ENCODE measurements around the gene NHERF1. TPM values are rescaled to one million over a fixed set of nuclear protein-coding genes. Genes with fewer than 3 reads are reported as not detected.

Gene NHERF1
- total RNA-seq, 1 donor from 2014 or later, result 5.2 TPM

DNA sequence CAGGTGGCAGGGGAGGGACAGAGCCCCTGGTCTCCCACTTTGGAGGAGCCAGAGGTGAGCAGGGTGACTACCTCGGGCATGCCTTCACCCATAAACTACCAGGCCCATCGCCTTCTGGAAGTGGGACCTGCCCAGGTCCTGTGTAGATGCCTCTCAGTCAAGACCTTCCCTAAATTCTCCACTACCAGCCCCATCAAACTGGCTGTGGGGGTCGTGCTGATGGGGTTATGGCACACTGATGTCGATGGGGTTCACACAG lies 17.2 kb upstream of the NHERF1 start:
- Histone ChIP-seq H3K27me3 (ENCODE audit: control insufficient read depth in 3 of 3, insufficient read depth in 3 of 3, low read length in 3 of 3) (peaks cover 31 to 53% (median 42%) of the 10 kb centered on the region in 3 donors), H3K4me3 (ENCODE audit: low read length in 3 of 3) (no peak overlapping the region), H3K9ac (ENCODE audit: low read depth in 1 of 3, low read length in 3 of 3) (no peak overlapping the region), H3K27ac (ENCODE audit: low read depth, low read length) (no peak overlapping the region), H3K36me3 (ENCODE audit: control insufficient read depth in 3 of 3, insufficient read depth in 3 of 3, low read length in 3 of 3) (no peaks in the 10 kb centered on the region), H3K4me1 (ENCODE audit: control insufficient read depth in 3 of 3, insufficient read depth in 3 of 3, low read length in 3 of 3) (peaks cover 0 to 4% (median 1%) of the 10 kb centered on the region in 3 donors), H3K9me3 (ENCODE audit: control insufficient read depth in 3 of 3, low read length in 3 of 3) (no peaks in the 10 kb centered on the region)

DNA sequence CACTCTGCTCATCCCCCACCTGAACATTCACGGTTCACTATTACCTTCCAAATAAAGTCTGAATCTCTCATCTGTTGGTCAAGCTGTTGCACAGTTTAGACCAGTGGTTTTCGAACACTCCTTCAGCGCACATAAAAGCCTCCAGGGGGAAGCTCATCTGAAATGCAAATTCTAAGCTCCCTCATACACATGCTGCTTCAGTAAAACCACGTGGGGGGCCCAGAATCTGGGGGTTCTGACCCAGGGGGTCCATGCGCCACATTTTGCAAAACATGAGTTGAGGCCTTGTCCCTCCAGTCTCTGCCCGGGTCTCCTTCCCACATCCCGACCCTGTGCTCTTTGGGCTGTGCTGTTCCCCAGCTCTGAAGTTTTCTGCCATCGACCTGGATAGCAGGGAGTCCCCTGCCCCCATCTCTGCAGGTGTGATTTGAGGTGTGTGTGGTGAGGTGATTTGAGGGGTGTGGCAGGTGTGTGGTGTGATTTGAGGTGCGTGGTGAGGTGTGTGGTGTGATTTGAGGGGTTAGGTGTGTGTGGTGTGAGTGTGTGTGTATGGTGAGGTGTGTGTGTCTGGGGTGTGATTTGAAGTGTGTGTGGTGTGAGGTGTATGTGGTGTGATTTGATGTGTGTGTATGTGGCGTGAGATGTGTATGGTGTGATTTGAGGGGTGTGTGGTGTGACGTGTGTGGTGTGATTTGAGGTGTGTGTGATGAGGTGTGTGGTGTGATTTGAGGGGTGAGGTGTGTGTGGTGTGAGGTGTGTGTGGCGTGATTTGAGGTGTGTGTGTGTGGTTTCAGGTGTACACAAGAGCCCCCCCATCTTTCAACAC lies 16.2 kb upstream of the NHERF1 start:
- no peak overlapping the region for H3K4me3 ChIP-seq (ENCODE audit: low read length in 3 of 3)
- no peak overlapping the region for H3K9ac ChIP-seq (ENCODE audit: low read depth in 1 of 3, low read length in 3 of 3)
- peaks cover 40 to 61% (median 45%) of the 10 kb centered on the region in 3 donors for H3K27me3 ChIP-seq (ENCODE audit: control insufficient read depth in 3 of 3, insufficient read depth in 3 of 3, low read length in 3 of 3)
- no peak overlapping the region for H3K27ac ChIP-seq (ENCODE audit: low read depth, low read length)
- no peaks in the 10 kb centered on the region for H3K9me3 ChIP-seq (ENCODE audit: control insufficient read depth in 3 of 3, low read length in 3 of 3)
- peaks cover 1 to 12% (median 6%) of the 10 kb centered on the region in 3 donors for H3K4me1 ChIP-seq (ENCODE audit: control insufficient read depth in 3 of 3, insufficient read depth in 3 of 3, low read length in 3 of 3)
- H3K36me3 ChIP-seq (ENCODE audit: control insufficient read depth in 3 of 3, insufficient read depth in 3 of 3, low read length in 3 of 3), result no peaks in the 10 kb centered on the region

DNA sequence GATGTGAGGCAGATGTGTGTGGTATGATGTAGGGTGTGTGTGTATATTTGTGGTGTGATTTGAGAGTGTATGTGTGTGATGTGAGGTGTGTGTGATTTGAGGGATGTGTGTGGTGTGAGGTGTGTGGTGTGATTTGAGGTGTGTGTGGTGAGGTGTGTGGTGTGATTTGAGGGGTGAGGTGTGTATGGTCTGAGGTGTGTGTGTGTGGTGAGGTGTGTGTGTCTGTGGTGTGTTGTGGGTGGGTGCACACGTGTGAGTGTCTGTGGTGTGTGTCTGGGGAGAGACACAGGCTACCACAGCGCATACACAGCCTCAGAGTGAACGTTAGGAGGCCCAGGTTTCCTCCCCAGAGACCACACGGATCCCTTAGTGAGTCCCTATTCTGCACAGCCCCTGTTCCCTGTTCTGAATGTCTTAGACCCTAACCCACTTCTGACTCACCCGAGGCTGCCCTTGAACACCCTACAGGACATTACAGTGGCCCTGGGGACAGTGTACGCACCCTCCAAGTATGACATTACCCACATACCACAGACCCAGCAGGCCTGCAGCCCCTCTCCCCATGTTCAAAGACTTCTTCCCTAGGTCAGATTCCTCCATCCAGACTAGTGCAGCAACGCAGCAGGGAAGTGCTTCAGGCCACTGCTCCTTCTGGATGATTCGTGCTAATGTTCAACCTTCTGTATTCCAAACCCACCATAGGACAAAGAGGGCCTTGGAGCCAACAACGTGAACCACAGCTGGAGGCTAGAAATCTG lies 14.9 kb upstream of the NHERF1 start:
- Histone ChIP-seq H3K9ac (ENCODE audit: low read depth in 1 of 3, low read length in 3 of 3) (no peak overlapping the region), H3K27ac (ENCODE audit: low read depth, low read length) (no peak overlapping the region), H3K27me3 (ENCODE audit: control insufficient read depth in 3 of 3, insufficient read depth in 3 of 3, low read length in 3 of 3) (peaks cover 53 to 74% (median 58%) of the 10 kb centered on the region in 3 donors), H3K36me3 (ENCODE audit: control insufficient read depth in 3 of 3, insufficient read depth in 3 of 3, low read length in 3 of 3) (no peaks in the 10 kb centered on the region), H3K4me3 (ENCODE audit: low read length in 3 of 3) (no peak overlapping the region), H3K9me3 (ENCODE audit: control insufficient read depth in 3 of 3, low read length in 3 of 3) (no peaks in the 10 kb centered on the region), H3K4me1 (ENCODE audit: control insufficient read depth in 3 of 3, insufficient read depth in 3 of 3, low read length in 3 of 3) (peaks cover 10 to 22% (median 16%) of the 10 kb centered on the region in 3 donors)

DNA sequence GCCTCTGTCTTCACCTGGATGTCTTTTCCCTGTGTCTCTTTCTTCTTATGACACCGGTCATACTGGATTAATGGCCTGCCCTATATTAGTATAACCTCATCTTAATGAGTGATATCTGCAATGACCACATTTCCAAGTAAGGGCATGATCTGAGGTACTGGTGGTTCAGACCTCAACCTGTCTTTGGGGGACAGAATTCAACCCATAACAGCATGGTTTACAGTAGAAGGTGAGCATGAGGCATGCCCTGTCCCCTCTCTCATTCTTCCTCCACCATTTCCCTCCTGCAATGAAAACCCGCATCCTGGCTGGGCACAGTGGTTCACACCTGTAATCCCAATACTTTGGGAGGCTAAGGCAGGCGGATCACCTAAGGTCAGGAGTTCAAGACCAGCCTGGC lies 14.2 kb upstream of the NHERF1 start:
- no peak overlapping the region for H3K9ac ChIP-seq (ENCODE audit: low read depth in 1 of 3, low read length in 3 of 3)
- no peaks in the 10 kb centered on the region for H3K36me3 ChIP-seq (ENCODE audit: control insufficient read depth in 3 of 3, insufficient read depth in 3 of 3, low read length in 3 of 3)
- H3K4me3 ChIP-seq (ENCODE audit: low read length in 3 of 3), result no peak overlapping the region
- H3K27ac ChIP-seq (ENCODE audit: low read depth, low read length), result no peak overlapping the region
- H3K4me1 ChIP-seq (ENCODE audit: control insufficient read depth in 3 of 3, insufficient read depth in 3 of 3, low read length in 3 of 3), result peaks cover 10 to 22% (median 16%) of the 10 kb centered on the region in 3 donors
- H3K9me3 ChIP-seq (ENCODE audit: control insufficient read depth in 3 of 3, low read length in 3 of 3), result no peaks in the 10 kb centered on the region
- H3K27me3 ChIP-seq (ENCODE audit: control insufficient read depth in 3 of 3, insufficient read depth in 3 of 3, low read length in 3 of 3), result peaks cover 60 to 81% (median 62%) of the 10 kb centered on the region in 3 donors

DNA sequence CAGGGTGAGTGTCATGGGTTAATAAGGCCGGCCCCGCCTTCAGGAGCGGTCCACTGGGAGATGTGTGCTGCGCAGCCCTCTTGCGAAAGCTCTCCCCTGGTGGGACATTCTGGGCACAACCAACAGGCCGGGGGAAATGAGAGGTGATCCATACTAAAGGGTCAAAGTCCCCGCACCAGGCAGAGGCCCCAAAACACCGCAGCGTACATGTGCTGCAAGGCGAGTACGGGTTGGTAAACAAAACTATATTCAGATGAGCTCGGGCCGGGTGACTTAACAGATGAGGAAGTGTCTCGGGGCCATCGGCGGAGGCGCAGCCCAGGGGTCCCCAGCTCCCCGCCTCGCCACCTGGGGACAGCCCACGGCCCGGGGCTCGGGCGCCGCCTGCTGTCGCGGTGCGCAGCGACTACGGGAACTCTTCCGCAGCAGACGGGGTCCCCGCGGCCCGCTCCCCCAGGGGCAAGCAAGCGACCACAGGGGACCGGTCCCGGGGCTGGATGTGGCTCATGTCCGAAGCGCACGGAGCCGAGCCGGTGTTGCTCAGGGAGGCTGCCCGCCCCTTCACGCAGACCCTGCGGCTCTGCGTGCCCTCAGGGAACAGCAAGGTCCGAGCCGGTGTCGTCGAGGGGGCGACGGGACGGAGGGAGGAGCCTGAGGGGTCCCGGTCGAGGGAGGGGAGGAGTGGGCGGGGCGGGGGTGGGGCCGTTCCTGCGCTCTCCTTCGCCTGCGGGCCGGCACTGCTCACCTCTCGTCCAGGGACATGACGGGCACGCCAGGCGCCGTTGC lies 11.7 kb upstream of the NHERF1 start, which contains the start of gene RAB37:
Gene RAB37 (plus strand): TSS at position 744 of the 786 bp plus-strand sequence. CDS start 17 bp downstream, at position 761.
- H3K27ac ChIP-seq (ENCODE audit: low read depth, low read length), result no peak within 1 kb of the TSS
- peak within 1 kb of the TSS in 1 of 3 donors; percentile 8 for H3K9ac ChIP-seq (ENCODE audit: low read depth in 1 of 3, low read length in 3 of 3)
- H3K9me3 ChIP-seq (ENCODE audit: control insufficient read depth in 3 of 3, low read length in 3 of 3), result no peaks in the 10 kb centered on the region
- peak within 1 kb of the TSS; percentile 9 to 51 (median 45) for H3K4me3 ChIP-seq (ENCODE audit: low read length in 3 of 3)
- H3K36me3 ChIP-seq (ENCODE audit: control insufficient read depth in 3 of 3, insufficient read depth in 3 of 3, low read length in 3 of 3), result no peaks in the 10 kb centered on the region
- peaks cover 63 to 77% (median 68%) of the 10 kb centered on the region in 3 donors for H3K27me3 ChIP-seq (ENCODE audit: control insufficient read depth in 3 of 3, insufficient read depth in 3 of 3, low read length in 3 of 3)
- peaks cover 10 to 24% (median 16%) of the 10 kb centered on the region in 3 donors for H3K4me1 ChIP-seq (ENCODE audit: control insufficient read depth in 3 of 3, insufficient read depth in 3 of 3, low read length in 3 of 3)

DNA sequence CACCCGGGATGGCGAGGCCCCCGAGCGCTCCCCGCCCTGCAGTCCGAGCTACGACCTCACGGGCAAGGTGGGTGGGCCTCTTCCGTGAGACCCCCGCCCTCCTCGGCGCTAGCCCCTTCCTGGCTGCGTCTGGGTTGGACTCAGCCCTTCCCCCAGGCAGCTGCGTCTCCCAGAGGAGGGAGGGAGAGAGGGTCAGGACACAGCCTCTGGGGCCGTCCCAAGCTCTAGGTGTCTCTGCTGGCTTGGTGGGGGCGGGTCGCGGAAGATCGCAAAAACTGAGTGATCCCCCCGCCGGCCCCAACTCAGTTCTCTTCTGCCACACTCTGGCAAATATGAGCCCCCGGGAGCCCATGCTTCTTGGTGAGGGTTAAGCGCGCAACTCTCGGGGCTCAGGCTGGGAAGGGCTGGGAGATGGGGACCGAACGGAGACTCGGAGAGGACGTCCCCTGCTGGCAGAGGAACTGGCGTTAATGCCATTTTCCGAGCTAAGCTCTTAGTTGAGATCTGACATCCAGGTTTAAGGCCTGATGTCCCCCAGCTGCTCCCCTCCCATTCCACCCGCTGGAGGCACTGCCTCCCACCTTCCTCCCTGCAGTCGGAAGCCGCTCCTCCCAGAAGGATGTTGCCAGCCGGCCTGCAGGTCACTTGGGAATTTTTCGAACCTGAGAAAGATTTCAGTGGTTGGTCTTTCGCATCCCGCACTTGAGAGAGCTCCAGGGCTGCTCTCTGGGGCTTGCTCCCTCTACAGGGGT lies 11.0 kb upstream of the NHERF1 start:
- no peaks in the 10 kb centered on the region for H3K36me3 ChIP-seq (ENCODE audit: control insufficient read depth in 3 of 3, insufficient read depth in 3 of 3, low read length in 3 of 3)
- H3K4me1 ChIP-seq (ENCODE audit: control insufficient read depth in 3 of 3, insufficient read depth in 3 of 3, low read length in 3 of 3), result peaks cover 14 to 32% (median 19%) of the 10 kb centered on the region in 3 donors
- peak overlapping the region in 1 of 3 donors; percentile 8 for H3K9ac ChIP-seq (ENCODE audit: low read depth in 1 of 3, low read length in 3 of 3)
- peak overlapping the region in 2 of 3 donors; percentile 5 to 51 for H3K4me3 ChIP-seq (ENCODE audit: low read length in 3 of 3)
- no peak overlapping the region for H3K27ac ChIP-seq (ENCODE audit: low read depth, low read length)
- H3K9me3 ChIP-seq (ENCODE audit: control insufficient read depth in 3 of 3, low read length in 3 of 3), result no peaks in the 10 kb centered on the region
- H3K27me3 ChIP-seq (ENCODE audit: control insufficient read depth in 3 of 3, insufficient read depth in 3 of 3, low read length in 3 of 3), result peaks cover 63 to 75% (median 68%) of the 10 kb centered on the region in 3 donors

DNA sequence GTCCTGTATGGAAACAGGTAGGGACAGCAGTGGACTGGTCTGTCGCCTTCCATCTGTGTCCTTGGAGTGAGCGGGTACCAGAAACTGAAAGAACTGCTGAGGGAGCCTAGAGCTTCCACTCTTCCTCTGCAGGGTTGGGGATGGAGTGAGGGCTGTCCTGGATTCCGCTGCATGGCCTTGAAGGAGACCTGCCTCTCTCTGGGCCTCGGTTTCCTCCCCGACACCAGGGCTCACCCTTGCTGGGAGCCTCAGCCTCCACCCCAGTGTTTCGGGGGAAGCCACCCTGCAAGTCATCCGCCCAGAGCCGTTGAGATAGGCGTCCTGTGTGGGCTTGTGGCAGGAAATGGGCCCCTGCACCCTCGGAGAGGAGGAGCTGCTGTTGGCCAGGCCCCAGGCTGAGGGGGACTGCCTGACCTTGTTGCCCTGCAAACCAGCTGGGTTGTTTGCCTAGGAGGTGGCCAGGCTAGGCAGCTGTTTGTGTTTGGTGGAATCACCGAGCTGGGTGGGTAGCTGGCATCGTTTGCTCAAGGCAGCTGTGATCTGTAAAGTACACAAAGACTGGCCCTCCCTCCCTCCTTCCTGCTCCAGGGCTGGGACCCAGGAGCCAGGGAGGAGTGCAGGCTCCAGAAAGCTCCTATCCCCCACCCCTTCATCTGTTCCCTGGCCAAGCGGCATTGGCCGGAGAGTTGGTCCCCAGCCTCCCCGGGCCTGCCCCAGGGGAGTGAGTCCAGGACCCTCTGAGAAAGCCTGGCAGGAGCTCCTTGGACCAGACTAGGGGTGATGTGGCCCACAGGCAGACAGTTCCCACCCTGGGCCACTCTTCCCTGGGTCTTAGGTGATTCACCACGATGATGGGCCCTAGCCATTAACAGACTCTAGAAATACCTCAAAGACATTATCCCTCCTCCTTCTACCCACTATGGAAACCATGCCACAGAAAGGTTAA lies 10.1 kb upstream of the NHERF1 start:
- Histone ChIP-seq H3K36me3 (ENCODE audit: control insufficient read depth in 3 of 3, insufficient read depth in 3 of 3, low read length in 3 of 3) (no peaks in the 10 kb centered on the region), H3K4me3 (ENCODE audit: low read length in 3 of 3) (peak overlapping the region in 2 of 3 donors; percentile 5 to 51), H3K9ac (ENCODE audit: low read depth in 1 of 3, low read length in 3 of 3) (peak overlapping the region in 1 of 3 donors; percentile 8), H3K9me3 (ENCODE audit: control insufficient read depth in 3 of 3, low read length in 3 of 3) (no peaks in the 10 kb centered on the region), H3K27me3 (ENCODE audit: control insufficient read depth in 3 of 3, insufficient read depth in 3 of 3, low read length in 3 of 3) (peaks cover 58 to 69% (median 65%) of the 10 kb centered on the region in 3 donors), H3K4me1 (ENCODE audit: control insufficient read depth in 3 of 3, insufficient read depth in 3 of 3, low read length in 3 of 3) (peaks cover 14 to 32% (median 19%) of the 10 kb centered on the region in 3 donors), H3K27ac (ENCODE audit: low read depth, low read length) (no peak overlapping the region)

DNA sequence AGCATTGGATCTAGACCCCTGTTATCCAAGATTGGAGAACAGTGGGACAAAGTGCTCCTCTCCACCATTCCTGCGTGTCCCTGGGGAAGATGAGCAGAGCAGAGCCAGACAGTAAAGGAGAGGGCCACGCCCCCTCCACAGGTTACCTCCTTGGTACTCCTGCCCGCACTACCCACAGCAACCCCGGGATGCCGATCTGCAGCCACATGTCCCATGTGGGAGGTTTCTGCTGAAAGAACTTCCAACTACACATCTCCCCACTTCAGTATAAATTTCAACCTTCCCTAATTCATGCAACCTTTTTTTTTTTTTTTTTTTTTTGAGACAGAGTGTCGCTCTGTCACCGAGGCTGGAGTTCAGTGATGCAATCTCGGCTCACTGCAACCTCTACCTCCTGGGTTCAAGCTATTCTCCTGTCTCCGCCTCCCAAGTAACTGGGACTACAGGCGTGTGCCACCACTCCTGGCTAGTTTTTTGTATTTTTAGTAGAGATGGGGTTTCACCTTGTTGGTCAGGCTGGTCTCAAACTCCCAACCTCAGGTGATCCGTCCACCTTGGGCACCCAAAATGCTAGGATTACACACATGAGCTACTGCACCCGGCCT lies 9.1 kb upstream of the NHERF1 start:
- Histone ChIP-seq H3K27me3 (ENCODE audit: control insufficient read depth in 3 of 3, insufficient read depth in 3 of 3, low read length in 3 of 3) (peaks cover 50 to 58% (median 55%) of the 10 kb centered on the region in 3 donors), H3K4me3 (ENCODE audit: low read length in 3 of 3) (no peak overlapping the region)

More for the DNA sequence above, 9.1 kb upstream of the NHERF1 start:
- H3K36me3 ChIP-seq (ENCODE audit: control insufficient read depth in 3 of 3, insufficient read depth in 3 of 3, low read length in 3 of 3), result no peaks in the 10 kb centered on the region
- peaks cover 14 to 32% (median 21%) of the 10 kb centered on the region in 3 donors for H3K4me1 ChIP-seq (ENCODE audit: control insufficient read depth in 3 of 3, insufficient read depth in 3 of 3, low read length in 3 of 3)
- no peak overlapping the region for H3K27ac ChIP-seq (ENCODE audit: low read depth, low read length)
- no peaks in the 10 kb centered on the region for H3K9me3 ChIP-seq (ENCODE audit: control insufficient read depth in 3 of 3, low read length in 3 of 3)
- no peak overlapping the region for H3K9ac ChIP-seq (ENCODE audit: low read depth in 1 of 3, low read length in 3 of 3)
